Left renal pelvis (tissue), 4 donors: ENCODE measurements around the gene MRPL32. TPM values are rescaled to one million over a fixed set of nuclear protein-coding genes. Genes with fewer than 3 reads are reported as not detected.
A peak's percentile ranks its signal among the peaks of the same experiment; 100 is the strongest.

Source experiments
- DNase-seq, 4 donors: peaks; one replicate each; pipeline ENCODE4 v3.0.0-alpha.2; 2013; ENCODE audit warnings: low read depth in 4 of 4, low spot score in 3 of 4
- polyA plus RNA-seq, 4 donors: library from polyadenylated mRNA; unstranded; fragments of 120-200 nt; gene quantifications; one replicate each; pipeline ENCODE4 v1.2.1, GENCODE V29; 2013; ENCODE audit not compliant: insufficient read length in 4 of 4

The MRPL32 gene
- polyA plus RNA-seq, 4 donors = 63.0 to 125 (median 91.0) TPM

DNA sequence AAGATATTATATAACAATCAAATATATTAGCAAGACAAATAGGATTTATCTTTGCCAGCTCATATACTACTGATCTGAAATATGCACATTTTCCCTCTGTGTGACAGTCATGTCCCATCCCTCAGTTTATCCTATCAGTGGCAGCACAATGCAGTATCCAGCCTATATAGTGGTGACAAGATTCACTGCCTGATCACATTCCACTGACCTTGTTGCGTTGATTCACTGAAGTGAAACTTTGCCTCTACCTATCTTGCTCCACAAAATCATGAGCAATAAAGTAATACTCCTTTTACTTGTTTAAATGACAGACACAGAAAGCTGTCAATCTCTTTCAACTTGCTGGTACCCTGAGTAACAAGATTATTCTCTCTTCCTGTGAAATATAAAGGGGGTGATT lies 6.5 kb upstream of the MRPL32 start:
- no peak for DNase-seq

DNA sequence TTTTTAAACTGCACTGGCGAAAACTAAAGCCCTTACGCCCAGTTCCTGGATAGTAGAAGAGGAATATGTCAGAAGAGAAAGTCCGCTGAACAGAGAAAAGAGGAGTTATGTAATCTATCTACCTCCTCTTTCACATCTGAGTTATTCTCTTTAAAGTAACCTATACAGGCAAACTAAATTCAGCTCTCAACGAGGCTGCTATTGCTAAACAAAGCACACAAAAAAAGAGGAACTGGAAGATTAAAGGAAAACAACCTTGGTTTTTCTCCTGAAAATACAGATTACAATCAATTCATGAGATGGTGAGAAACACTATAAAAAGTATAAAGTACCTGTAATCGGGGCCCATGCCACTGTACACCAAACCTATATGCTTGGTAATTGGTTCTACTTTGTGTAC lies 6.0 kb upstream of the MRPL32 start:
- DNase-seq = no peak

DNA sequence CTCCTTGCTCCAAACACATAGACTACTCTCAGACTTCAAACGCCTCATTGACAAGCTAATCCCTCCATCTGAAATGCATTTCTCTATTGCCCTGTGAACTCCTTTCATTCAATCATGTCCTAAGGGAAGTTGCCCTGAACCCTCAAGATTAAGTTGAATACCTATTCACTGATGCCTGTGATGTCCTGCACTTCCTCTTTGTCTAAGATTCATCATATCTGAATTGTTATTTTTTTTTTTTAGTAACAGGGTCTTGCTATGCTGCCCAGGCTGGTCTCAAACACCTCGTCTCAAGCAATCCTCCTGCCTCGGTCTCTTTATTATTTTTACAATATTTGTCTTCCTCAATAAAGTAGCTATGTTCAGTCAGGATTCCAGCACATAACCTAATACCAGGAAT lies 3.4 kb upstream of the MRPL32 start:
- DNase-seq = no peak

DNA sequence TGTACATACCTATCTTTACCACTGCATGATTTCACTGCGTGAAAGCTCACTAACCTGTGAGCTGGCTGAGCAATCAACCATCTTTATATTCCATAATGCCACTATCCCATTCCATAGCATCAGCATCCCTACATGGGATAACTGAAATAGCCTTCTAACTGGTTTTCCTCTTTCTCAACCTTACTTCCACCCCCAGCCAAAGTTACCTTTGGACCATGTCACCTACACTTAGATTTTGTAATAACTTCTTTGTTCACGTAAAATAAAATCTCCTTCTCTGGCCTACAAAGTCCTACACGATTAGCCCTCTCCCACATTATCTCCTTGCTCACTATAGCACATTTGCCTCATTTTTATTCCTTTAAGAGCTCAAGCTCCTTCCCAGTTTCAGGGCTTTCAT lies 2.7 kb upstream of the MRPL32 start:
- no peak for DNase-seq

DNA sequence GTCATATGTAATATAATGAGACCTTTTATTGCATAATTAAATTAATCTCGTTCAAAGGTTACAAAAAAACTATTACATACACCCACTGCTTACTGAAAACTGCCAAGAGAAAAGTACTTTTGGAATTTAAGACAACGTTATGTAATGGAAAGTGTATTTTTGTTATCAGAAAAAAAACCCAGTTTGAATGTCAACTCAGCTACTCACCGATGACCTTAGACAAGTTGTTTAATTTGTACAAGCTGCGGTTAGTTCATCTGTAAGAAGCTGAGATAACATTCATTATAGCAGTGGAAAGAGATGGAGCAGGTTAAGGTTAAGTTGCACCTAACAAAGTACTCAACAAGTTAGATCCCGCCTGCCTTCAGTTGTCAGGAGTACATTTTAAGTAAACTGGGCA lies 1.3 kb upstream of the MRPL32 start:
- no peak for DNase-seq

DNA sequence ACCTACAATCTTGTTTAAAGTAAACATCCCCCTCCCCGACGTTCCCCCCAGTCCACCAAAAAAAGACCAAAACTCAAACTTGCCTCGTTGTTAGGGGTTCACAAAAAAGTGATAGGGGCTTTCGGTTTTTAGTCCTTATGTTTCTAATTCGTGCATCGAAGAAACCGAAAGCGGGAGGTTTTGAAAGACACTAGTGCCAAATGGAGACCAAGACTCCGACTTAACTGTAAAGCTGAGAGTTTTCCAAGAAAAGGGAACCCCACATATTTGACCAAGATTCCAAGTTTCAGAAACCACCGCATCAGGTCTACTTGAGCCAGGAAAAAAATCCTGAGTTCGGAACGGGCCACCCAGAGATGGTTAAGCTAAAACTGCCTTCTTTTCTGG lies 736 bp upstream of the MRPL32 start:
- no peak for DNase-seq

DNA sequence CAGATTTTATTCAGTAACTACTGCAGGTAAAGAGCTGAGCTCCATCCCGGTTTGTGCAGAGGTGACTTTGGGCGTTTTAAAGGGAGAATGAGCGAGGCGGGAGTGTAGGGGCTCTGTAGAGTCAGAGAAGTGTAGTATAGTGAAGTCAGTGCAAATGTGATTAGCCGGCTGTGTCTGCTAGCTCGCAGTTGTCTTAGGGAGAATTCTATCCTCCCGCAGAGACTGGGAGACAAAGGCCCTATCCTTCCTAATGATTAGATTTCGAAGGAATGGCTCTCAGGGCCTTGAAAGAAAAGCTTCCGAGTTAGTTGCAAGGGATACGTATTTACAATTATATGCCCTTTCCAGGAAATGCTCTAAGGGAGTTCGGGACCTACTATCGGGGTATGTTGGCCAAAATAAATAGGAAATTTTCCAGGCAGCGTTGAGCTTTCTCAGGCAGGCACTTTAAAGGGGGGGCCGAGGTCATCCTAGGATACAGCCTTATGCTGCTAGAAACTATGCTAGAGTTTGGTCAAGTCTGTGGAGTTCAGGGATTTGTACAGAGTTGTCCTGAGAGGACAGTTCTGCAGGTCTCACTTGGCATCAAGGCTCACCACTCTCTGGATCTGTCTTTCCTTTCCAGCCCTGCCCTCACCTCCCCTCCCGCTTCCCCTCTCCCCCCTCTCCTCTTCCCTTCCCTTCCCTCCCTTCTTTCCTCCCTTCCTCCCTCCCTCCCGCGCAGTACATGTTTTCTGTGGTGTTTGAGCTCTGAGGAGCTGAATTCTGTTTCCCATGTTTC lies 825 bp downstream of the MRPL32 start:
- peak in 2 of 4 donors; percentile 27 to 53 for DNase-seq

DNA sequence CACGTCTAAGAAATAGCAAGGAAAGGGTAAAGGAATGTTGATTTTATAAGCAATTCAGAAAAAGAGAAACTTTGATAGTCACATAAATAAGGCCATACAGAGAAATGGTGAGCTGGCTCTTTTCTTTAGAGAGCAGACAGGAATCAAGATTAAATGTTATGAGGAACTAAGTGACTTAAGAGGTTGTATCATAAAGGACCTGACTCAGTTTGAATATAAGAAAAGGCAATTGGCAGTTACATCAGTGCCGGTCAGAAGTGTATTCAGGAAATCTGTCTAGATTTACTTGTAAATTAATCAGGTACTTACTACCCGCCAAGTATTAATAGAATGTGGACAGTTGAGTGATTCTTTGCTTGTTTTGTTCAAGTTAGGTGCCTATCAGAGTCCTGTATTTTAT lies 2.1 kb downstream of the MRPL32 start:
- no peak for DNase-seq

DNA sequence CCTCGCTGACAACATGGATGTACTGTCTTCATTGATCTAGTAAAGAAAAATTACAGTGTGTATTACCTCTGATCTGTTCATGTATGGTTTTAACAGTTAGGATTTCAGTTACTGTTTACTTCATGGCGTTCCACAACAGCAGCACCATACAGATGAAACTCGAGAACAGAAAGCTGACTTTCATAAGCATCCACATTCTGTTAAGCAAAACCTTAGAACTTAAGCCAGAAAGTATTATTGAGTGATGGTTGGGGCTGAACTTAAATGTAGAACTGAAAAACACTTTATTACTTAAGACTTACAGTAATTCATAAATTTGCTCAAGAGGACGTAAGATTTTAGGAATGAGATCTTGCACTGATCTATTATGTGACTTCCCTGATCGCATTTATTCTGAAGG lies 3.7 kb downstream of the MRPL32 start:
- no peak for DNase-seq

DNA sequence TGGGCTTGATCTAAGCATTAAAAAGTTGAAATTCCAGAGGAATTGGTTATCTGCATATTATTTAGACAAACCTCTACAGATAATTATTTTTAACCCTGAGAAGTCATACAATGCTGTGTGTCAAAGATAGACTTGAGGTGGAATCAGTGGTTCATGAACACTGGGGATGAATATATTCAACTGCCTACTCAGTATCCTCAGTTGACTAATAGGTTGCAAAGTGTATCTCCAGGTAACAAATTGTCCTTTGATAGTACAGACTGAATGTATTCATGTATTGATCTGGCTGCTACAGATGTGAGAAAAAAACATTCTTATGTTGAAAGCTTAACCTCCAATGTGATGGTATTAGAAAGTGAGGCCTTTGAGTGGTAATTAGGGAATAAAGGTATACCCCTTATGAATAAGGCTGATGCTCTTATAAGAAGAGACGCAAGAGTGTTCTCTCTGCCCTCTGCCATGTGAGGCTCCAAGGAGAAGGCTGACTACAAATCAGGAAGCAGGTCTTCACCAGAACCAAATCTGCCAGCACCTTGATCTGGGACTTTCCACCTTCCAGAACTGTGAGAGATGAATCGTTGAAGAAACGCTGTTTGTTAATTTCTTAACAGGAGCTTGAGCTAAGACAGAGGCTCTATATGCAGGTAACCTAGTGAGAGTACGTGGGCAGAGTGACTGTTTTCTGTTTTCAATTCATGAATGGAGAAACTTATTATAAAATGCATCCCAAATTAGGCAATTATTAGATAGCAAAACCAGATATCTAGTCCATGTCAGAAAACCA lies 7.5 kb downstream of the MRPL32 start:
- no peak for DNase-seq

DNA sequence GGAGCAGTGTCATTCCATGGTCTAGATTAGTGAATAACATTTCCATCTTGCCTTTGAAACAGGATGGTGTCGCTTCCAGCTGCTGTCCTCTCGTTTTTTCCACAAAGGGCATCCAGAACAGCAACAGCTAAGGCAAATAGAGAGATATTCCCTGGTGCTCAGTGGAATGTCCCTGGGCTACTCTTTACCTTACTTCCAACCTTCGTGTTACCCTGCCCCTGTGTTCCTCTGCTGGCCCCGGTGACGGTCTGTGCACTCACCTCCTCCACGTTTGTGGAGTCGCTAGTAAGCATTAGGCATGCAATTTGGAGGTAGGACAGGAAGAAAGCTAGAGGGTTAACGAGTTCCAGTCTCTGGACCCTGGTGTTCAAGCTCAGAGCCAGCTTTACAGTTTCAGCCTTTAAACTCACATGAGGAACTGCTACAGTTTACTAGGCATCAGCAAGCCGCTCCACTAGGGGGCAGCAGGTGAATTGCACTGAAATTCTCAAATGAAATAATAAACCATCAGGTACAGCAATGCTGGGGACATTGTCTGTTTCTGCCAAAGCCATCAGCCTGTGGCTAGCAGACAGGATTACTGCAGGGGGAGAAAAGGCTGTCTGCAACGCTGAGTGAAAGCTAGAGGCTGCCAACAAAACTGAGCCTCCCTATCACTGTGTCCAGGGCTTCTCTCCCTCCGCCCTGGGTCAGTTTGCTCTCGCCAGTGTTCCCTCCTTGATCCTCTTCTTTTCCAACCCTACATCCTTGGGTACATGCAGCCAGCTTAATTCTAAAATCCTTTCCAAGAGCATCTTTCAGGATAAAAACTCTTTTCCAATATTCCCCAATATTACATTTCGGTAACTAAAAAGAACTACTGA lies 9.0 kb downstream of the MRPL32 start:
- peak; percentile 50 to 66 (median 60) for DNase-seq

DNA sequence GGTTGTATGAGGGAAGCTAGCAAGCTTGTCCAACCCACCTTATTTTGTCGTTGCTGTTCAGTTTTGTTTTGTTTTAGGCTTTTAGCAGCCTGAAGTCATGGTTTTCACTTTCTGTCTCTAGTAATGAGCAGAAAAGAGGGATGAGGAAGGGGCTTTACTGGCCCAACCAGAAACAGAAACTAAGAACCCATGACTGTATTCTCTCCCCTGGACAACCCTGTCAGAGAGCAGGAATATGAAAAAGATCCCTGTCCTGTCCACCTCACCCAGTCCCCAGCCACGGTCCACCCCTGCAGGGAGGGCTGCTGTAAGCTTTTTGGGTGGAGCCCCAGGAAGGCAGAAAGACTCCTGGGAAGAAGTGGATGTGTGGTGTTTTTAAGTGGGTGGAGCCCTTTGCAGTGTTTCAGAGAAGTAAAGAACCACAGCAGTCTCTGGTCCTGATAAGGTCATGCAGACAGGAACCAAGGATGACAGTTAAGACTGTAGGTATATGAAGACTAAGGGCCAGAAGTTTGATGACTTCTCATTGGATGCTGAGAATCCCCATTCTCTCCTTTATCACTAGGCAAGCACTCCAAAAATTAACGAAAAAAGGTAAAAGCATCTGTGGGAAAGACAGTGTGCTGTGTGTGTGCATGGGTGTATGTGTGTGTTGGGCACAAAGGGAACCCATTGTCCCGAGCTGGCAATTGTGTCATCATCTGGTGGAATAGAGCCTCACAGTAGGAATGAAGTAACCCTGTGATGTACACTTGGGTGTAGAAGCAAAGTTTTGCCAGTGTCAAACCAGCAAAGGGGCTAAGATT lies 13.8 kb downstream of the MRPL32 start:
- DNase-seq = no peak

DNA sequence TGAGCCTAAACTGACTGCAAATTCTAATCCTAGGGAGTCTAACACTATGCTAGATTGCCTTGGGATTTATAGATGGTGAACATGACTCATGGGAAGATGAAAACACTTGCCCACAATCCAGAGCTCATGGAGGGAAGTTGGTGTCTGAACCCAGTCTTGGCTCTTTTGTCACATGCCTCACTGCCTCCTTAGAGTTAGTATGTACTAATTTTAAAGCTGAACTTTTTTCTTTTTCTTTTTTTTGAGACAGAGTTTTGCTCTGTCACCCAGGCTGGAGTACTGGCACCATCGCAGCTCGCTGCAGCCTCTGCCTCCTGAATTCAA lies 14.4 kb downstream of the MRPL32 start:
- DNase-seq = no peak

DNA sequence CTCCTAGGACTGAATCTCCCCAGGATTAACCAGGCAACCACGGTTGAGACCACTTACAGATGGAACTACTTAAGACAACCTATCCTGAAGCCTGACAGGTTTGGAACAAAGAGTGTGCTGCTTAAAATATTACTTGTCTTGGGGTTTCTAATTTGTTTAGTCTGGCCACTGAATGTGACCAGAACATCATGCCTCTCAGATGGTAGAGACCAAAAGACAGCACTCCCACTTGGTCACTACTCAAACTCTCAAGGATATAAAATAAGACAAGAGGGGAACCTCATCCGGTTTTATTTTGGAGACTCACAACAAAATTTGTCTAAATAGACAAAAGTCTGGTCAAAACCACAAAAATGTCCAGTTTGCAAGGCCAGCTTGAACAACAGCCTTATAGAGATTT lies 15.3 kb downstream of the MRPL32 start:
- DNase-seq = no peak

DNA sequence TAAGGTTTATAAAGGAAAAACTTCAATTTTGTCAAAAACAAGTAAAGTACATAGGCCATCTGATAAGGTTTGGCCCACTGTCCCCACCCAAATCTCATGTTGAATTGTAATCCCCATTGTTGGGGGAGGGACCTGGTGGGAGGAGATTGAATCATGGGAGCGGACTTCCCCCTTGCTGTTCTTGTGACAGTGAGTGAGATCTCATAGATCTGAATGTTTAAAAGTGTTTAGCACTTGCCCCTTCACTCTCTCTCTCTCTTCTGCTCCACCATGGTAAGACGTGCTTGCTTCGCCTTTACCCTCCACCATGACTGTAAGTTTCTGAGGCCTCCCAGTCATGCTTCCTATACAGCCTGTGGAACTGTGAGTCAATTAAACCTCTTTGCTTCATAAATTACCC lies 18.2 kb downstream of the MRPL32 start:
- no peak for DNase-seq

DNA sequence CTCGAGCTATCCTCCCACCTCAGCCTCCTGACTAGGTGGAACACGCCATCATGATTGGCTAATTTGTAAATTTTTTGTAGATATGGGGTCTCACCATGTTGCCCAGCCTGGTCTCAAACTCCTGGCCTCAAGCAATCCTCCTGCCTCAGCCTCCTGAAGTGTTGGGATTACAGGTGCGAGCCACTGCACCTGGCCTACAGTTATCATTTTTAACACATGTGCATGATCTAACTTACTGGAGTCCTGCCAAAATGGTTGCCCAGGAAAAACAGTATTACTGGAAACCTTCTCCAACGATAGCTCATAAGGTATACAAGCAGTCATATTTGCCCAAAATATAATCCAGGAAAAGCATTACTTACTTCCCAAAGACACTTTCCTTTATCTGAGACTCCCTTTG lies 20.2 kb downstream of the MRPL32 start:
- no peak for DNase-seq

DNA sequence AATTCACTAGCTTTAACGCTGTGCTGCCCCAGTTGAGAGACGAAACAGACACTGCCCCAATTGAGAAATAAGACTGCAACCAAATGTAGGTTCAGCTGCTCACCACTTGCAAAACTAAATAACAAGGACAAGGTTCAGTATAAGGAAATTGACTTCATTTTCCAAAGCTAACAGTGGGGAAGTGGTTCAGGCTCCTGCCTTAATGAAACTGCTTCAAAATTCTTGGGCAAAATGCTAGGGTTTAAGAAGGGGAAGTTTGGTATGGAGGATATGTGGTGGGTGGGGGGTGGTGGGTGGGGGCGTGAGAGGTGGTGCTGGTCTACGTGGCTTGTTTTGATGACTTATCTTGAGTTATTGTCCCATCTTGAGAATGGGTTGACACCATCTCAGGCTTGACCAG lies 21.8 kb downstream of the MRPL32 start:
- no peak for DNase-seq

DNA sequence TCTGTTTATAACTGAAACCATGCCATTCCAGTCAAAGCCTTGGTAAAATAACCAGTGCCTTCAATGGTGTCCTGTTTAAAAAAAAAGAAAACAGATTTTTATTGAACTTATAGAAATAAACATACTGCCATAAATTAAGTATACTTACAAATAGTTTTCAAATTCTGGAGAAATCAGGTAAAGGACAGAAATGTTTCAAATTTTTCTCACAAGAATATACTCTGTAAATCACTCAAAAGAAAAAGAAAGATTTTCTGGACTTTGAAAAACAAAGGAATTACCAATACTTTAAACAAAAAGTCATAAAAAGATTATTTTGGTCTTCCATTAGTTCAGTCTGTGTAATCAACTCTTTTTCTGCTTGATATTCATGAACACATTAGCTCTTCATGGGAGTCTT lies 23.9 kb downstream of the MRPL32 start:
- no peak for DNase-seq

DNA sequence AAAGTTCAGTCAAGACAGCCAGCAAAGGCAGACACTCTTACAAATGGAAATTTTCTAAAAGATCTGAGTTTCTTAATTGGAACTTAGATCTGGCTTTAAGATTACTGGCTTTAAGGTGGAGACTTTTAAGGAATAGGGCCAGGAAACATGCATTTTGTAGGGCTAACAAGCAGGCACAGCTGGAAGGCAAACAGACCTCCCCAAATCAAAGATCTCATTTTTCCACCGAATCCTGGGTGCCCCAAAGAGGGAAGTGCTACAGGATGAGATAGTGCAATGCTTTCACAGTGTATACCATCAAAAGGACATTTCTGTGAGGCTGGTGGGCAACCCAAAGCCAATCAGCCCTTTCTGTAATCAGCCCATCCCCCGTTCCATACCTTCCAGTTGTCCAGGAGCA lies 27.4 kb downstream of the MRPL32 start:
- DNase-seq = no peak

DNA sequence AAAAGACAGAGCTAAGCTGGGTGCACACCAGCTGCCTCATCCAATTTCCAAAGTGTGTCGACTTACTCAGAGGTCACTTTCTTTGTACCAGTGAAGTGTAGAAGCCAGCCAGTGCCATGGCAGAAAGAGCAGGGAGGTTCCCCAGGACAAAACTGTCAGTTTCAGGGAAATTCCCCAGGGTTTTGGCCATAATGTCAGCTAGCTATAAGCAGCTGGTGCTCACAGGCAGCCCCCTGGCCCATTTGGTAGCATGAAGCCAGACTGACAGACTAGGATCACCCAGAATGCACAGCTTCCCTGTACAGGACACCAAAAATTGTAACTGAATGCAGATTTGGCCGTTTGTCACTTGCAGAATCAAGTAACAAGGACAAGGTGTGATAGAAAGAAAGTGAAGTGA lies 28.6 kb downstream of the MRPL32 start:
- DNase-seq = no peak

DNA sequence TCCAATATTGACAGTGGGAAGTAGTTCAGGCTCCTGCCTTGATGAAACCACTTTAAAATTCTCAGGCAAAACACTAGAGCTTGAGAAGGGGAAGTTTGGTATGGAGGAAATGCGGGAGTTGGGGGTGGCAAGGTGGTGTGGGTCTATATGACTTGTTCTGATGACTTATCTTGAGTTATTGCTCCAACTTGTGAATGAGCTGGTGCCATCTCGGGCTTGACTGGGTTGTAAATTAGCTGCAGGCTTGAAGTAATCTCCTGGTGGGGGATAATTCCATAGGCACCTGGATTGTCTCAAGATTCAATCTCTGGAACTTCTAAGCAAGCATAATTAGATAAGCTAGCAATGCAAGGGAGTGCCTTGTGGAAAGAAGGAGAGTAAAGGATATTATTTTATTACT lies 29.0 kb downstream of the MRPL32 start:
- DNase-seq = no peak
